HT1080 (cell line): Measurements from ENCODE around the gene TAF15. TPM values are rescaled to one million over a fixed set of nuclear protein-coding genes. Genes with fewer than 3 reads are reported as not detected.

ENCODE experiments used
- DNase-seq: peaks from one replicate; pipeline ENCODE4 v3.0.0-alpha.2; 2015; ENCODE audit warnings: low read depth
- total RNA-seq: library from RNA; depleted of rRNA; stranded (reverse); fragments of >200 nt; shearing (Covaris generic); gene quantifications from 2 replicates; pipeline ENCODE4 v1.2.3, GENCODE V29; 2014

The TAF15 gene
- total RNA-seq, 1 experiment from 2014 or later = 41.3 TPM

GRCh38 chr17:35870906-35871819 lies 61.9 kb downstream of the TAF15 start:
- DNase-seq = no peak

GRCh38 chr17:35872196-35872980 lies 63.1 kb downstream of the TAF15 start:
- DNase-seq = no peak

GRCh38 chr17:35875072-35875799 lies 66.0 kb downstream of the TAF15 start:
- DNase-seq = peak; percentile 41

GRCh38 chr17:35875800-35876139 lies 66.5 kb downstream of the TAF15 start:
- DNase-seq = no peak

GRCh38 chr17:35876534-35876933 lies 67.2 kb downstream of the TAF15 start:
- no peak for DNase-seq

GRCh38 chr17:35877345-35878029 lies 68.2 kb downstream of the TAF15 start:
- no peak for DNase-seq

GRCh38 chr17:35878361-35878760 lies 69.1 kb downstream of the TAF15 start:
- DNase-seq = no peak

- DNase-seq = peak; percentile 58
Observed at GRCh38 chr17:35879773-35880654, 70.7 kb downstream of the TAF15 start, which contains the start of gene CCL5. Gene CCL5 (minus strand): TSS chr17:35880360.

GRCh38 chr17:35889241-35889640 lies 80.0 kb downstream of the TAF15 start:
- DNase-seq = no peak

- DNase-seq = no peak
Observed at GRCh38 chr17:35889818-35890773, 80.8 kb downstream of the TAF15 start.

GRCh38 chr17:35890774-35891155 lies 81.5 kb downstream of the TAF15 start:
- DNase-seq = no peak

GRCh38 chr17:35891269-35891668 lies 82.0 kb downstream of the TAF15 start:
- no peak for DNase-seq

- no peak for DNase-seq
Observed at GRCh38 chr17:35892091-35893035, 83.1 kb downstream of the TAF15 start.

- no peak for DNase-seq
Observed at GRCh38 chr17:35893751-35894150, 84.5 kb downstream of the TAF15 start.

GRCh38 chr17:35894206-35894605 lies 84.9 kb downstream of the TAF15 start:
- no peak for DNase-seq

GRCh38 chr17:35895636-35896587 lies 86.6 kb downstream of the TAF15 start:
- no peak for DNase-seq
